Nephron progenitor cell (in vitro differentiated cells): Measurements from ENCODE around the gene PIGM.
A peak's percentile ranks its signal among the peaks of the same experiment; 100 is the strongest.

ENCODE experiments used
- DNase-seq: peaks from one replicate; pipeline ENCODE4 v3.0.0; 2021
- H3K27ac Mint-ChIP-seq: 2 replicates; pipeline ENCODE4 v1.8.0; 2021; ENCODE audit warnings: mild to moderate bottlenecking, moderate library complexity, mixed read lengths
- H3K27me3 Mint-ChIP-seq: 2 replicates; pipeline ENCODE4 v1.8.0; 2021; ENCODE audit warnings: mild to moderate bottlenecking, low read depth, mixed read lengths; ENCODE audit not compliant: poor library complexity
- H3K36me3 Mint-ChIP-seq: 2 replicates; pipeline ENCODE4 v1.8.0; 2021; ENCODE audit warnings: low read depth, mixed read lengths
- H3K4me1 Mint-ChIP-seq: 2 replicates; pipeline ENCODE4 v1.8.0; 2021; ENCODE audit warnings: mixed read lengths
- H3K4me3 Mint-ChIP-seq: 2 replicates; pipeline ENCODE4 v1.8.0; 2021; ENCODE audit warnings: mild to moderate bottlenecking, moderate library complexity, mixed read lengths
- H3K9me3 Mint-ChIP-seq: 2 replicates; pipeline ENCODE4 v1.8.0; 2021; ENCODE audit warnings: mild to moderate bottlenecking, moderate library complexity, mixed read lengths
- CTCF ChIP-seq: fragments of 200-600 bp; sonication (generic); IDR thresholded peaks from 2 replicates; pipeline ENCODE4 v1.5.0; 2021; ENCODE audit warnings: antibody characterized with exemption

PIGM gene

GRCh38 chr1:160069460-160070231 is 37.9 kb upstream of the PIGM start, which contains the start of gene KCNJ10:
Gene KCNJ10, minus strand, starts transcription at chr1:160070160. Its CDS starts 27,628 bp downstream, at chr1:160042532.
- peaks cover 41% of the 10 kb centered on the region for H3K4me1 Mint-ChIP-seq
- H3K27me3 Mint-ChIP-seq = peaks cover 70% of the 10 kb centered on the region
- peak within 1 kb of the TSS; percentile 90 for H3K4me3 Mint-ChIP-seq
- TF ChIP-seq CTCF = no peak
- no peak for DNase-seq
- no peaks in the 10 kb centered on the region for H3K36me3 Mint-ChIP-seq
- no peak within 1 kb of the TSS for H3K27ac Mint-ChIP-seq
- no peaks in the 10 kb centered on the region for H3K9me3 Mint-ChIP-seq

GRCh38 chr1:160068225-160068624 is 36.4 kb upstream of the PIGM start:
- Mint-ChIP-seq H3K4me3 (peak overlapping the region; percentile 60), H3K36me3 (no peaks in the 10 kb centered on the region), H3K27me3 (peaks cover 61% of the 10 kb centered on the region), H3K9me3 (no peaks in the 10 kb centered on the region), H3K27ac (no peak overlapping the region), H3K4me1 (peaks cover 41% of the 10 kb centered on the region)
- TF ChIP-seq CTCF = no peak
- DNase-seq = no peak

GRCh38 chr1:160066829-160067745 is 35.3 kb upstream of the PIGM start:
- Mint-ChIP-seq H3K36me3 (no peaks in the 10 kb centered on the region), H3K4me3 (peak overlapping the region; percentile 39), H3K27ac (peak overlapping the region; percentile 8), H3K4me1 (peaks cover 41% of the 10 kb centered on the region), H3K9me3 (no peaks in the 10 kb centered on the region), H3K27me3 (peaks cover 51% of the 10 kb centered on the region)
- TF ChIP-seq CTCF = no peak
- DNase-seq = no peak

- Mint-ChIP-seq H3K9me3 (no peaks in the 10 kb centered on the region), H3K36me3 (no peaks in the 10 kb centered on the region), H3K27ac (no peak overlapping the region), H3K27me3 (peaks cover 28% of the 10 kb centered on the region), H3K4me3 (no peak overlapping the region), H3K4me1 (peaks cover 38% of the 10 kb centered on the region)
- no peak for DNase-seq
- no peak for TF ChIP-seq CTCF
Measured at GRCh38 chr1:160064746-160065145, 33.0 kb upstream of the PIGM start.

- Mint-ChIP-seq H3K4me1 (peaks cover 37% of the 10 kb centered on the region), H3K27ac (no peak overlapping the region), H3K27me3 (peaks cover 27% of the 10 kb centered on the region), H3K9me3 (no peaks in the 10 kb centered on the region), H3K4me3 (no peak overlapping the region), H3K36me3 (no peaks in the 10 kb centered on the region)
- no peak for TF ChIP-seq CTCF
- DNase-seq = no peak
Measured at GRCh38 chr1:160064164-160064563, 32.4 kb upstream of the PIGM start.
